ENCODE measurements around the gene DNAH6. TPM values are rescaled to one million over a fixed set of nuclear protein-coding genes. Genes with fewer than 3 reads are reported as not detected.

DNAH6 gene
- total RNA-seq, 4 donors from 2014 or later = 0.16 to 1.2 (median 0.47) TPM

- no peaks in the 10 kb centered on the region for H3K4me1 ChIP-seq
- TF ChIP-seq POLR2A (IDR thresholded peaks at IDR 0.05) (no peak), EP300 (IDR thresholded peaks at IDR 0.05) (no peak), CTCF (IDR thresholded peaks at IDR 0.05) (no peak), POLR2AphosphoS5 (IDR thresholded peaks at IDR 0.05) (no peak)
- WGBS = 56% methylated on average over 3 of the region's 3 CpGs
- DNase-seq (ENCODE audit: low spot score in 2 of 2) = no peak
- no peak overlapping the region for H3K27ac ChIP-seq
- H3K4me3 ChIP-seq = no peak overlapping the region
- no peaks in the 10 kb centered on the region for H3K36me3 ChIP-seq
- no peaks in the 10 kb centered on the region for H3K9me3 ChIP-seq
- H3K27me3 ChIP-seq = no peaks in the 10 kb centered on the region
Measured at GRCh38 chr2:84534225-84534624, 17.9 kb downstream of the DNAH6 start.

DNA sequence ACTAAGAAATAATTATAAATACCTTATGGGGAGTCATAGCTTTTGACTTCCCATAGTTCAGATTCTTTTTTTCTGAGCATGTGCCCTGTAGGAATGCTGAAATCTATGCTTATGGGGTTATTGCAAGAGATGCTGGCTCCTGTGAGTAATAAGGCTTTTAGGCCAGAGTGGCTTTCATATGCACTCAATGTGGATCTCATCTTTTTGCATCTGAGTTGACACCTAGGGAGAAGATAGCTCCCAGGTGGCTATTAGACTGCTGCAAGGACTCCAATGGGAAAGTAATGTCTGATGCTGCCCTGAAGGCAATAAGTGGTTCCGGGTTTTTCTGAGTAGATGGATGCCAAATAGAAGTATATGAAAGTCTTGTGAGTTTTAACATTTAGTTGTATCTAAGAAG, 21.0 kb downstream of the DNAH6 start:
- DNase-seq (ENCODE audit: low spot score in 2 of 2) = no peak
- TF ChIP-seq CTCF (IDR thresholded peaks at IDR 0.05) = no peak
- TF ChIP-seq POLR2AphosphoS5 (IDR thresholded peaks at IDR 0.05) = no peak
- no peak for TF ChIP-seq EP300 (IDR thresholded peaks at IDR 0.05)
- no peak for TF ChIP-seq POLR2A (IDR thresholded peaks at IDR 0.05)
- 85% methylated on average over 1 of the region's 1 CpG for WGBS

DNA sequence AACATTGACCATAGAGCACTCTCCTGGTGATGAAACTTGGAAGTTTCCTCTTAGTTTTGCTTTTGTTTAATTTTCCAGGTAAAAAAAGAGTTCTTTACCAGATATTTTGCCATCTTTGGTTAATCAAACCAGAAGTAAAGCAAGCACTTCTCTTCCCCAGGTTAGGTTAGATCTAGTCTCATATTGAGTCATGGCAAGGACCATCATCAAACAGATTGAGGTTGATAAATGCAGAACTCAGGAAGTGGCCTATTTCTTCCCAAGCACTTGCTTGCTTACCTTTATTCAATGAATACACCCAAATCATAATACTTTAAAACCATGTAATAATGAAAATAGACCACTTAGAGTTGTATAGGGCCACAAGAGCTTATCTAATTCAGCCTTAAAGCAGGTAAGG, 23.4 kb downstream of the DNAH6 start:
- Histone ChIP-seq H3K27ac (no peak overlapping the region), H3K4me1 (no peaks in the 10 kb centered on the region), H3K27me3 (no peaks in the 10 kb centered on the region), H3K4me3 (no peak overlapping the region), H3K36me3 (no peaks in the 10 kb centered on the region), H3K9me3 (no peaks in the 10 kb centered on the region)
- TF ChIP-seq POLR2A (IDR thresholded peaks at IDR 0.05) = no peak
- TF ChIP-seq POLR2AphosphoS5 (IDR thresholded peaks at IDR 0.05) = no peak
- no peak for TF ChIP-seq EP300 (IDR thresholded peaks at IDR 0.05)
- no peak for TF ChIP-seq CTCF (IDR thresholded peaks at IDR 0.05)
- DNase-seq (ENCODE audit: low spot score in 2 of 2) = no peak

More for the DNA sequence above, 21.0 kb downstream of the DNAH6 start:
- H3K36me3 ChIP-seq = no peaks in the 10 kb centered on the region
- H3K4me3 ChIP-seq = no peak overlapping the region
- no peaks in the 10 kb centered on the region for H3K9me3 ChIP-seq
- H3K4me1 ChIP-seq = no peaks in the 10 kb centered on the region
- no peaks in the 10 kb centered on the region for H3K27me3 ChIP-seq
- no peak overlapping the region for H3K27ac ChIP-seq

GRCh38 chr2:84545005-84545404, 28.7 kb downstream of the DNAH6 start:
- Histone ChIP-seq H3K4me3 (no peak overlapping the region), H3K27me3 (no peaks in the 10 kb centered on the region), H3K4me1 (no peaks in the 10 kb centered on the region), H3K9me3 (no peaks in the 10 kb centered on the region), H3K36me3 (no peaks in the 10 kb centered on the region), H3K27ac (no peak overlapping the region)
- no peak for DNase-seq (ENCODE audit: low spot score in 2 of 2)
- TF ChIP-seq EP300 (IDR thresholded peaks at IDR 0.05) = no peak

DNA sequence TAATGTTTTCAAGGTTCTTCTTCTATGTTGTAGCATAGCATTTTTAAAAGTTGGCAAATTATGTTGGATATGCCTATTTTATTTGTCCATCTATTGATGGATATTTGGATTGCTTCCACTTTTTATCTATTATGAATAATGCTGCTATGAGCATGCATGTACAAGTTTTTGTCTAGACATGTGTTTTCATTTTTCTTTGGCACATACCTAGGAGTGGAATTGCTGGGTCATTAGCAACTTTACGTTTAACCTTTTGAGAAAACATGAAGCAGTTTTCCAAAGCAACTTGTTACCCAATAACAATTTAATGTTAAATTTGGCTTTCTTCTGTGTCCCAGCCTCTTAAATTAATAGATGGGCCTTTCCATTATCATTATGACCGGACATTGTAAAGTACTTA, 30.3 kb downstream of the DNAH6 start:
- Histone ChIP-seq H3K9me3 (no peaks in the 10 kb centered on the region), H3K27me3 (no peaks in the 10 kb centered on the region), H3K4me1 (no peaks in the 10 kb centered on the region), H3K36me3 (no peaks in the 10 kb centered on the region), H3K4me3 (no peak overlapping the region), H3K27ac (no peak overlapping the region)
- TF ChIP-seq CTCF (IDR thresholded peaks at IDR 0.05) (no peak), POLR2AphosphoS5 (IDR thresholded peaks at IDR 0.05) (no peak), EP300 (IDR thresholded peaks at IDR 0.05) (no peak), POLR2A (IDR thresholded peaks at IDR 0.05) (no peak)
- no peak for DNase-seq (ENCODE audit: low spot score in 2 of 2)
- WGBS = 55% methylated on average over 2 of the region's 2 CpGs

DNA sequence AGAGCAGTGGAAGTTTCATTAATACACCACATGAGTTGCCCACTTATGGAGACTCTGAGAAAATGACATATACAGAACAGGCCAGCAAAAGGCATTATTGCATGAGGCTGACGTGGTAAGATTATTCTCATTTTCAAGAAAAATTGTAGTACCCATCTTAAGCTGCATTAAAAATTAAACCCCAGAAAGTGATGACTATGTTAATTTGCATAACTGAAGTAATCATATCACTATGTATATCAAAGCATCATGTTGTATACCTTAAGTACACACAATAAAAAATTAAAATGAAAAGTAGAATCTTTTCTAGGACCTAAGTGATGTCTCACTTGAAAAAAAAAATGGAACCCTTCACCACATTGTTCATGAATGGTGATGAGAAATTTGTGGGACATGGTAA, 32.0 kb downstream of the DNAH6 start:
- Histone ChIP-seq H3K27me3 (no peaks in the 10 kb centered on the region), H3K9me3 (no peaks in the 10 kb centered on the region), H3K36me3 (no peaks in the 10 kb centered on the region), H3K4me1 (no peaks in the 10 kb centered on the region), H3K27ac (no peak overlapping the region), H3K4me3 (no peak overlapping the region)
- no peak for DNase-seq (ENCODE audit: low spot score in 2 of 2)
- WGBS = 93% methylated on average over 1 of the region's 1 CpG
- TF ChIP-seq POLR2AphosphoS5 (IDR thresholded peaks at IDR 0.05) (no peak), EP300 (IDR thresholded peaks at IDR 0.05) (no peak), POLR2A (IDR thresholded peaks at IDR 0.05) (no peak), CTCF (IDR thresholded peaks at IDR 0.05) (no peak)
